ENCODE data around the gene NKX2-8.

- TF ChIP-seq CTCF (IDR thresholded peaks at IDR 0.05) (no peak), POLR2A (IDR thresholded peaks at IDR 0.05) (no peak), EP300 (IDR thresholded peaks at IDR 0.05) (no peak)
Measured at GRCh38 chr14:36583242-36583892, 953 bp upstream of the NKX2-8 start.
